ENCODE data around the gene NUP133. TPM values are rescaled to one million over a fixed set of nuclear protein-coding genes. Genes with fewer than 3 reads are reported as not detected.

NUP133 gene
- total RNA-seq, 2 donors from 2014 or later, result 67.8 to 68.4 TPM

DNA sequence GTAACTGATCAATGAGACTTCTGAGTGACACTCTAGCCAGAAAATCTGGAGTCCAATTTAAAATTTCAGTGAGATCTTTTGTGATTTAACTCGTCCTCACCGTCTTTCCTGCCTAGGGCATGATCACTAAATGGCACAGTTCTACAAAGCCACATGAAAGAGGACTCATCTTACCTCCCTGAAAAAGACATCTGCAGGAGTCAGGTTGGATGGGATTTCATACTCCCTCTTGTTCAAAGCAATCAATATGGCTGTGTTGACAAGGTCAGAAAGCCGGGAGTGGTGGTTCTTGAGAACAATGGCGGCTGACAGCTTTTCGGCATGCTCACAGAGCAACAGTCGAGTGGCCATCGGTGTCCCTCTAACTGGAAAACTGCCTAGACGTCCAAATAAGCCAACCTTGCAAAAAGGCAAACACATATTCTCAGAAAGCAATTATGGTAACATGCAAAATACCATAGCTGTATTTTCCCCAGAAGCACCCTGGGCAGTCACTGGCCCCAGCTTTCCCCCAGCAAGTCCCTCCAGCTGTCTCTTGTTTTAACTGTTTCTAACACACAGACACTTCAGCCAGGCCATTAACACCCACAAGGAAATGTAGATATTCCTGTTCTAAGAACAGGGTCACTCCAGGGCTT, 37.6 kb downstream of the NUP133 start:
- Histone ChIP-seq H3K36me3 (ENCODE audit: control insufficient read depth, insufficient read depth, low read length) (peaks cover 80% of the 10 kb centered on the region), H3K27me3 (ENCODE audit: control insufficient read depth, insufficient read depth, low read length, poor library complexity, severe bottlenecking) (no peaks in the 10 kb centered on the region), H3K27ac (ENCODE audit: low read depth, low read length) (no peak overlapping the region), H3K4me1 (ENCODE audit: control insufficient read depth, insufficient read depth, low read length) (no peaks in the 10 kb centered on the region), H3K4me3 (ENCODE audit: low read length) (no peak overlapping the region), H3K9me3 (ENCODE audit: control insufficient read depth, low read length) (no peaks in the 10 kb centered on the region), H3K9ac (ENCODE audit: extremely low read depth, low read length, poor library complexity, severe bottlenecking) (no peak overlapping the region)
- DNase-seq, result no peak
- Mint-ChIP-seq H3K36me3 (ENCODE audit: low read depth) (peaks cover 62% of the 10 kb centered on the region), H3K9me3 (no peaks in the 10 kb centered on the region), H3K4me1 (peaks cover 5% of the 10 kb centered on the region), H3K27me3 (ENCODE audit: insufficient read depth) (no peaks in the 10 kb centered on the region), H3K4me3 (no peak overlapping the region), H3K27ac (peak overlapping the region; percentile 11)
- TF ChIP-seq, protein P1, sequence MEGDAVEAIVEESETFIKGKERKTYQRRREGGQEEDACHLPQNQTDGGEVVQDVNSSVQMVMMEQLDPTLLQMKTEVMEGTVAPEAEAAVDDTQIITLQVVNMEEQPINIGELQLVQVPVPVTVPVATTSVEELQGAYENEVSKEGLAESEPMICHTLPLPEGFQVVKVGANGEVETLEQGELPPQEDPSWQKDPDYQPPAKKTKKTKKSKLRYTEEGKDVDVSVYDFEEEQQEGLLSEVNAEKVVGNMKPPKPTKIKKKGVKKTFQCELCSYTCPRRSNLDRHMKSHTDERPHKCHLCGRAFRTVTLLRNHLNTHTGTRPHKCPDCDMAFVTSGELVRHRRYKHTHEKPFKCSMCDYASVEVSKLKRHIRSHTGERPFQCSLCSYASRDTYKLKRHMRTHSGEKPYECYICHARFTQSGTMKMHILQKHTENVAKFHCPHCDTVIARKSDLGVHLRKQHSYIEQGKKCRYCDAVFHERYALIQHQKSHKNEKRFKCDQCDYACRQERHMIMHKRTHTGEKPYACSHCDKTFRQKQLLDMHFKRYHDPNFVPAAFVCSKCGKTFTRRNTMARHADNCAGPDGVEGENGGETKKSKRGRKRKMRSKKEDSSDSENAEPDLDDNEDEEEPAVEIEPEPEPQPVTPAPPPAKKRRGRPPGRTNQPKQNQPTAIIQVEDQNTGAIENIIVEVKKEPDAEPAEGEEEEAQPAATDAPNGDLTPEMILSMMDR (conservative IDR thresholded peaks at IDR 0.05), result no peak
- 83 to 94% methylated on average over 2 to 8 of the region's 8 CpGs for WGBS, 2 experiments (ENCODE audit: insufficient coverage in 1 of 2, insufficient read length in 1 of 2)

DNA sequence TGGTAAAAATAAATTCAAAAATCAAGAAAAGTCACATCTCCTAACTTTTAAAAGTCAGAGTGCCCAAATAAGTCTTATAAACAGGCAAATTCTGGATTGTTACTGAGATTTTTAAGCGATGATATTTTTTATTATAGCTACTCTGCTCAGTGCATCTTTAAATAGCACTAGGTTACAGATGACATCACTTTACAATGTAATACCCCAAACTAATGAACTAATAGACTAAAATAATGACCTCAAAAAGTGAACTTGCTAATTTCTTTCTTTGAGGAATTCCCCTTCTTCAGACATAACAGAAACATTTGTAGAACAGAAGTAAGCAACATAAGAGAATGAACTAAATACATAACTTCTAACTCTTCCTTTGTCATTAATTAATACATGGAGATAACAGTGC, 41.3 kb downstream of the NUP133 start:
- peaks cover 87% of the 10 kb centered on the region for H3K36me3 ChIP-seq (ENCODE audit: control insufficient read depth, insufficient read depth, low read length)
- TF ChIP-seq, protein P1 (conservative IDR thresholded peaks at IDR 0.05), result no peak
- no peak overlapping the region for H3K27ac ChIP-seq (ENCODE audit: low read depth, low read length)
- Mint-ChIP-seq H3K27ac (peak overlapping the region; percentile 14), H3K4me3 (no peak overlapping the region), H3K36me3 (ENCODE audit: low read depth) (peaks cover 80% of the 10 kb centered on the region), H3K9me3 (no peaks in the 10 kb centered on the region), H3K4me1 (peaks cover 5% of the 10 kb centered on the region), H3K27me3 (ENCODE audit: insufficient read depth) (no peaks in the 10 kb centered on the region)
- no peaks in the 10 kb centered on the region for H3K4me1 ChIP-seq (ENCODE audit: control insufficient read depth, insufficient read depth, low read length)
- WGBS, 2 experiments (ENCODE audit: insufficient coverage in 1 of 2, insufficient read length in 1 of 2), result 100% methylated on average over 1 of the region's 1 CpG
- no peaks in the 10 kb centered on the region for H3K27me3 ChIP-seq (ENCODE audit: control insufficient read depth, insufficient read depth, low read length, poor library complexity, severe bottlenecking)
- H3K4me3 ChIP-seq (ENCODE audit: low read length), result no peak overlapping the region
- H3K9ac ChIP-seq (ENCODE audit: extremely low read depth, low read length, poor library complexity, severe bottlenecking), result no peak overlapping the region
- no peak for DNase-seq
- no peaks in the 10 kb centered on the region for H3K9me3 ChIP-seq (ENCODE audit: control insufficient read depth, low read length)

DNA sequence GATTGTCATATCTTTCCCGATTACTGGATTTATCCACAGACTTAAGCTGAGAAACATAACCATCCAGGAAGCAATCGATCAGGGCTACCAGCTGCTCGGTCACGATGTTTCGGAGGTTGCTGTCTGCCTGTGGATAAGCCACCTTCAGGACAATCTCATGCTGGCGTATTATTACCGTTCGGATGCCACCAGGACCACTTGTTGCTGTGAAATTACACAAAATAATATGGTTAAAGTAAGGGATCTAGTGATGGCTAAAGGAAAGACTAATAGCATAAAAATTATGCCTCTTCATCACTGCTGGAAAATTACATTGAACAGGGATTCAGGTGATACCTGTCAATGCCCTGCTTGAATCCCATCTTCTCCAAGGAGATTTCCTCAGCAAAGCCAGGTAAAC, 43.5 kb downstream of the NUP133 start:
- TF ChIP-seq, protein P1 (conservative IDR thresholded peaks at IDR 0.05), result no peak
- no peak for DNase-seq
- Histone ChIP-seq H3K27me3 (ENCODE audit: control insufficient read depth, insufficient read depth, low read length, poor library complexity, severe bottlenecking) (no peaks in the 10 kb centered on the region), H3K36me3 (ENCODE audit: control insufficient read depth, insufficient read depth, low read length) (peaks cover 91% of the 10 kb centered on the region), H3K9me3 (ENCODE audit: control insufficient read depth, low read length) (no peaks in the 10 kb centered on the region), H3K4me3 (ENCODE audit: low read length) (no peak overlapping the region), H3K27ac (ENCODE audit: low read depth, low read length) (no peak overlapping the region), H3K9ac (ENCODE audit: extremely low read depth, low read length, poor library complexity, severe bottlenecking) (no peak overlapping the region), H3K4me1 (ENCODE audit: control insufficient read depth, insufficient read depth, low read length) (no peaks in the 10 kb centered on the region)
- Mint-ChIP-seq H3K4me3 (no peak overlapping the region), H3K4me1 (peaks cover 5% of the 10 kb centered on the region), H3K27ac (no peak overlapping the region), H3K27me3 (ENCODE audit: insufficient read depth) (no peaks in the 10 kb centered on the region), H3K9me3 (no peaks in the 10 kb centered on the region), H3K36me3 (ENCODE audit: low read depth) (peaks cover 79% of the 10 kb centered on the region)
- 91 to 96% methylated on average over 5 to 8 of the region's 8 CpGs for WGBS, 2 experiments (ENCODE audit: insufficient coverage in 1 of 2, insufficient read length in 1 of 2)

Data from endodermal cell (in vitro differentiated cells).